Skeletal muscle tissue (tissue), 4 donors: ENCODE results near the gene QPCT. TPM values are rescaled to one million over a fixed set of nuclear protein-coding genes. Genes with fewer than 3 reads are reported as not detected.
"Not testable (repeated sequence)": the region's sequence is repeated elsewhere in the genome, so short reads cannot be mapped to it uniquely, and the experiment has no call there.

ENCODE experiments used
- H3K27ac ChIP-seq: one replicate; pipeline ENCODE4 v1.7.0; 2013; ENCODE audit warnings: mild to moderate bottlenecking, low read depth, low read length, inconsistent platforms
- H3K27me3 ChIP-seq, 3 donors: one replicate each; pipeline ENCODE4 v1.7.0; 2013; ENCODE audit warnings: low read length in 3 of 3; ENCODE audit not compliant: control insufficient read depth in 3 of 3, insufficient read depth in 3 of 3
- H3K36me3 ChIP-seq, 3 donors: one replicate each; pipeline ENCODE4 v1.7.0; 2013; ENCODE audit warnings: low read length in 3 of 3; ENCODE audit not compliant: control insufficient read depth in 3 of 3, insufficient read depth in 3 of 3
- H3K4me1 ChIP-seq, 3 donors: one replicate each; pipeline ENCODE4 v1.7.0; 2013; ENCODE audit warnings: low read length in 3 of 3, mild to moderate bottlenecking in 3 of 3; ENCODE audit not compliant: control insufficient read depth in 3 of 3, insufficient read depth in 3 of 3
- H3K4me3 ChIP-seq, 3 donors: one replicate each; pipeline ENCODE4 v1.7.0; 2013; ENCODE audit warnings: low read length in 3 of 3
- H3K9ac ChIP-seq, 3 donors: one replicate each; pipeline ENCODE4 v1.7.0; 2013; ENCODE audit warnings: low read length in 3 of 3, mild to moderate bottlenecking in 3 of 3, moderate library complexity in 2 of 3, low read depth in 1 of 3
- H3K9me3 ChIP-seq, 3 donors: one replicate each; pipeline ENCODE4 v1.7.0; 2013; ENCODE audit warnings: low read length in 3 of 3; ENCODE audit not compliant: control insufficient read depth in 3 of 3
- total RNA-seq: library from RNA; depleted of rRNA; stranded (reverse); fragments of >200 nt; gene quantifications from one replicate; pipeline ENCODE4 v1.2.3, GENCODE V29; 2014
- donor health status: Osteomylitis.

The QPCT gene
- total RNA-seq, 1 donor from 2014 or later = 5.2 TPM

DNA sequence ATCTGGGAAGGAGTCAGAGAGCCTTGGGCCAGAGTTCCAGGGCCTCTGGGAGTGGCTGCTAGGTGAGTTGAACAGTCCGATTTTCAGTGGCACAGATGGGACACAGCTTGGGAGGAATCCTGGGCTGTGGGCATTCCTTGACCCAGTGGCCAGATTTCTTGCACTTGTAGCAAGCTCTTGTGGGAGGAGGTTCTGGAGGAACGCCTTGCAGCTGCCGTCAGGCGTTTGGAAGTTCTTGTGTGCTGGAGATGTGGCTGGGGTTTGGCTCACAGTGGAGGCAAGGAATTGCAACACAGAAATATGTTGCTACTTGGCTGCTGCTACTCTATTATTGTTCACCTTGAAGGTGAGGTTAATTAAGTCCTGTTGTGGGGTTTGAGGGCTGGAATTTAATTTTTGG is 39.8 kb downstream of the QPCT start:
- H3K9ac ChIP-seq, H3K27ac ChIP-seq, H3K36me3 ChIP-seq, H3K27me3 ChIP-seq, H3K4me3 ChIP-seq, H3K9me3 ChIP-seq, H3K4me1 ChIP-seq: not testable (repeated sequence)

- Histone ChIP-seq H3K27ac (no peak overlapping the region), H3K4me3 (no peak overlapping the region), H3K36me3 (no peaks in the 10 kb centered on the region), H3K9ac (no peak overlapping the region), H3K27me3 (no peaks in the 10 kb centered on the region), H3K4me1 (peaks cover 3 to 15% (median 13%) of the 10 kb centered on the region in 3 donors), H3K9me3 (no peaks in the 10 kb centered on the region)
Observed at GRCh38 chr2:37387148-37387835, 42.9 kb downstream of the QPCT start.

DNA sequence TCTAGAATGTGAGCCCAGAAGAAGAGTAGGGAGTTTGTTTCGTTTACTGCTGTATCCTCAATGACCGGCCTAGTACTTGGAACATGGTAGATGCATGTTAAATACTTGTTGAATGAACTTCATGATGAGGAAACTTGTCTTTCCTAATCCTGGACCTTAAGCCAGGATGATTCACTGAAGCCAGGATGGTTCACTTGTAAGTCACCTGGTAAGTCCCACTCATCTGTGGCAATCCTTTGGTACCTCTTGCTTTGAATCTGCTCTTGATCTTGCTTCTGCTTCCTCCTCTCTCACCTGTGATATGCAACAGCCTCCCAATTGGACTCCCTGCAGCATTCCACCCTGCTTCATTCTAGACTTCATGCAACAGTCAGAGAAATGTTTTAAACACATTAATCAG is 43.6 kb downstream of the QPCT start:
- H3K36me3 ChIP-seq = no peaks in the 10 kb centered on the region
- H3K27me3 ChIP-seq = no peaks in the 10 kb centered on the region
- H3K27ac ChIP-seq = no peak overlapping the region
- no peak overlapping the region for H3K9ac ChIP-seq
- H3K4me1 ChIP-seq = peaks cover 3 to 15% (median 13%) of the 10 kb centered on the region in 3 donors
- no peak overlapping the region for H3K4me3 ChIP-seq
- H3K9me3 ChIP-seq = no peaks in the 10 kb centered on the region

DNA sequence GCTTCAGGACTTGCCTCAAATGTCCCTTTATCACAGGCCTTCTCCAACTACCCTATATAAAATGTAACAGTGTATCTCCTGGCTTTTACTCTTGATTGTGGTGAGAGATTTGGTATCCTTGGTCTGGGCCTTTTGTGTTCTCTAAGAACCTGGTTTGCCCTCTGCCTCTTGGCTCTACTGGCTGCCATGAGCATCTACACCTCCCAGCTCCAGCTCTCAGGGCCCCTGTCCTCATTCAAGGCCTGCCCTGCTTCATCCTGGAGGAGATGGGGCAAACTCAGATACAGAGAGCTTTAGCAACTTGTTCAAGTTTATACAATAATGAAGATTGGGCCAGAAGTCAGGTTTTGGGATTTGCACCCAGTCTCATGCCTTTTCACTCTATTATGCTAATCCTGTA is 45.0 kb downstream of the QPCT start:
- no peaks in the 10 kb centered on the region for H3K36me3 ChIP-seq
- H3K4me3 ChIP-seq = no peak overlapping the region
- peaks cover 3 to 13% (median 12%) of the 10 kb centered on the region in 3 donors for H3K4me1 ChIP-seq
- H3K27ac ChIP-seq = no peak overlapping the region
- H3K27me3 ChIP-seq = no peaks in the 10 kb centered on the region
- H3K9me3 ChIP-seq = no peaks in the 10 kb centered on the region
- H3K9ac ChIP-seq = no peak overlapping the region

DNA sequence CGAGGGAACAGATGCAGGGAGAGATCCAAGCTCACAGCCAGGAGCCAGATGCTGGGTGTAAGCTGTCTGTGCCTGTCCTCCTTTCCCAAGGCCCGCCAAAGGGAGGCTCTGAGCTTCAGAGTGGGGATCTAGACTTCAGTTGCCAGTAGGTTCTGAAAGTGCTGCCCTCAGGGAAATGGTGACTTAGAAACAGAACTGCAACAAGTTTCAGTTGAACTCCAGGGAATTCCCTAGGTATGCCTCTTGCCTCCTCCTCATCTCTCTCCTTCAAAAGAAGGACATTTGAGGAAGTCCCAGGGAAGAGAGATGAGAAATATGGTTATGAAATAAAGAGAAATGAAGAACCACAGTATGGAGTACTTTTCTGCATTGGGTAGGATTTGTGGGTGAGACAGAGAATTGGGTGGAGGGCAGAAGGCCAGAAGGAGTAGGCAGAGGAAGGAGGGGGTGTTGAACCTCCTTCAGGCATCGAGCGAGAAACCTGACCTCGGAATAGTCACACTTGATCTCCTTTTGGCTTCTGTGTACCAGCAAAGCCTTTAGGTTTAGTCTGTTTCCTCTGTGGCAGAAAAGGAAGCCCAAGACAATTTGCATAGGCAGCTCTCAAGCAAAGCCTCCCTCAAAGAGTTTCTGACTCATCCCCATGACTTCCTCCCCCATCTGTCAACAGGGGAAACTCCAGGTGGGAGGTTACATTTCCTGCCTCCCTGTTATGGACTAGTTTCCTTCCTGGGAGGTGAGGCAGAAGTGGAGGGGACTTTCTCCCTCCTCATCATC is 45.7 kb downstream of the QPCT start:
- H3K9me3 ChIP-seq = no peaks in the 10 kb centered on the region
- no peak overlapping the region for H3K4me3 ChIP-seq
- H3K9ac ChIP-seq = no peak overlapping the region
- H3K36me3 ChIP-seq = no peaks in the 10 kb centered on the region
- H3K4me1 ChIP-seq = peaks cover 3 to 13% (median 10%) of the 10 kb centered on the region in 3 donors
- H3K27ac ChIP-seq = no peak overlapping the region
- no peaks in the 10 kb centered on the region for H3K27me3 ChIP-seq

DNA sequence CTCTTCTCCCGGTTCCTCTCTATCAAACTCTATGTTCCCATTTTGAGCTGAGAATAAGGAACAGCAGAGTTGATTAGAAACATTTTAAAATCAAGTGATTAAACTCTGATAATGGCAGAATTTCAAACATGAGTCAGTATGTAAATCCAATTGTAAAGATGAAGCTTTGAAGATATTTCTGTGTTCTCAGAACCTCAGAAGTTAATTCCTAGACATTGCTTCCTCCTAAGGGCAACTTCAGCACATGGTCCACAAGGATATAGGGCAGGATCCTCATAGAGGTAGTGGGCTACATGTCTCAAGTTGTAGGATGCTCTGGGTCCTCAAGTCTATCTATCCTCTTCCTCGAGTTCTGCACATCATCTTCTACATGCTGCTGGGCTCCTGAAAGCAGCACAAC is 46.3 kb downstream of the QPCT start:
- Histone ChIP-seq H3K27ac (no peak overlapping the region), H3K9ac (no peak overlapping the region), H3K4me3 (no peak overlapping the region), H3K9me3 (no peaks in the 10 kb centered on the region), H3K4me1 (peaks cover 3 to 13% (median 10%) of the 10 kb centered on the region in 3 donors), H3K27me3 (no peaks in the 10 kb centered on the region), H3K36me3 (no peaks in the 10 kb centered on the region)

GRCh38 chr2:37391711-37392110 is 47.3 kb downstream of the QPCT start:
- H3K4me1 ChIP-seq = peaks cover 3 to 13% (median 10%) of the 10 kb centered on the region in 3 donors
- H3K9me3 ChIP-seq = no peaks in the 10 kb centered on the region
- H3K4me3 ChIP-seq = no peak overlapping the region
- no peak overlapping the region for H3K9ac ChIP-seq
- no peaks in the 10 kb centered on the region for H3K27me3 ChIP-seq
- no peak overlapping the region for H3K27ac ChIP-seq
- no peaks in the 10 kb centered on the region for H3K36me3 ChIP-seq

DNA sequence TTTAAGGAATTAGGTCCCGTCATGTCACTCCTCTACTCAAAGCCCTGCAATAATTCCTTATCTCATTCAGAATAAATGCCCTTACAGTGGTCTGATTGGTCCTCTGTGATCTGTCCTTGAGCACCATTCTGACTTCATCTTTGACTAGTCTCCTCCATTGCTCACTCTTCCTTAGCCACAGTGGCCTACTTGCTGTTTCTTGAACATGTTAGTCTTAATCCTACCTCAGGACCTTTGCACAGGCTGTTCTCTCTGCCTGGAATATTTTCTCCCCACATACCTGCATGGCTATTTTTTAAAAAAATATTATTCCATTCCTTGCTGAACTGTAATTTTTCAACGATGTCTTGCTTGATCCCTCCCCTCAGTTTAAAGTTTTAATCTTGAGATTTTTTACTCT is 48.0 kb downstream of the QPCT start:
- Histone ChIP-seq H3K9ac (no peak overlapping the region), H3K9me3 (no peaks in the 10 kb centered on the region), H3K27me3 (no peaks in the 10 kb centered on the region), H3K4me1 (peaks cover 3 to 13% (median 10%) of the 10 kb centered on the region in 3 donors), H3K4me3 (no peak overlapping the region), H3K27ac (no peak overlapping the region), H3K36me3 (no peaks in the 10 kb centered on the region)

- no peaks in the 10 kb centered on the region for H3K36me3 ChIP-seq
- H3K4me3 ChIP-seq = no peak overlapping the region
- no peak overlapping the region for H3K9ac ChIP-seq
- H3K4me1 ChIP-seq = peaks cover 3 to 13% (median 10%) of the 10 kb centered on the region in 3 donors
- no peak overlapping the region for H3K27ac ChIP-seq
- H3K9me3 ChIP-seq = no peaks in the 10 kb centered on the region
- no peaks in the 10 kb centered on the region for H3K27me3 ChIP-seq
Observed at GRCh38 chr2:37394263-37394662, 49.8 kb downstream of the QPCT start.

DNA sequence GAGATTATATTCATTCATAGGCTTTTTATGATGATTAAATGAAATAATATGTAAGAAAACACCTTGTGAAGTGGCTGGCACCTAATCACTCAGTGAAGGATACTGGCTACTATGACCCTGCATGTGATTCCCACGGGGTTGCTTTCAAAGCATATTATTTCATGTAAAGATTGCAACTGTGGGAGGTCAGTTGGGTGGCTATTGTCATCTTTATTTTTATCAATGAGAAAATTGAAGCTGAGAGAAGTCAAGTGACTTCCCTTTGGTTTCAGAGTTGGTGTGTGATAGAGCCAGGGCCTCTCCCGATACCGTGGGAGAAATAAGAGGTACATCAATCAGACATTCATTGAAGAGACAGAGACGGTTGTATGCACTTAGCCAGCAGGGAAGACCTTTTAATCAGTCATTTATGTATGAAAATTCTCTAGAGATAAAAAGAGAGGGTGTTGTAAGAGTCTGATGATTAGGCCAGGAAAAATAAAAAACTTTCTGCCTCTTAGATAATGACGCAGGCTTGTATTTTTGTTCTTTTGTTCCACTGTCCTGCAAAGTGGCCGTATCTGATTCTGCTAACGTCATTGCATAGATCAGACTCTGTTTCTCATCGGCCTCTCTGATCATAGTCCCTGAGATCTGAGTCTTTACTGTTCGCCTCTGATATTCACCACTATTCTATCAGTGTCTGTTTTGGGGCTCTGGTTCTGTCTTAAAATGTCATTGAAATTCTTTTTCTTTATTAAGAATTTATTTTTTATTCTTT is 50.5 kb downstream of the QPCT start:
- Histone ChIP-seq H3K27me3 (no peaks in the 10 kb centered on the region), H3K36me3 (no peaks in the 10 kb centered on the region), H3K4me1 (peaks cover 0 to 7% (median 6%) of the 10 kb centered on the region in 3 donors), H3K9me3 (no peaks in the 10 kb centered on the region), H3K4me3 (no peak overlapping the region), H3K27ac (no peak overlapping the region), H3K9ac (no peak overlapping the region)
